GM12864 (cell line): Measurements from ENCODE around the gene PROB1.

ENCODE experiments used
- DNase-seq: peaks from one replicate; pipeline ENCODE4 v3.0.0-alpha.2; 2011; ENCODE audit warnings: low read depth
- H3K4me3 ChIP-seq: 2 replicates; pipeline ENCODE4 v1.5.1; 2011; ENCODE audit warnings: mild to moderate bottlenecking, low read depth, low read length, control low read depth
- TF ChIP-seq, protein P1 (sequence below): IDR thresholded peaks from 2 replicates; pipeline ENCODE4 v1.5.1; 2011; ENCODE audit warnings: low read depth, mild to moderate bottlenecking, moderate library complexity, low read length, control low read depth, inconsistent platforms; ENCODE audit errors: missing control alignments

Gene PROB1

DNA sequence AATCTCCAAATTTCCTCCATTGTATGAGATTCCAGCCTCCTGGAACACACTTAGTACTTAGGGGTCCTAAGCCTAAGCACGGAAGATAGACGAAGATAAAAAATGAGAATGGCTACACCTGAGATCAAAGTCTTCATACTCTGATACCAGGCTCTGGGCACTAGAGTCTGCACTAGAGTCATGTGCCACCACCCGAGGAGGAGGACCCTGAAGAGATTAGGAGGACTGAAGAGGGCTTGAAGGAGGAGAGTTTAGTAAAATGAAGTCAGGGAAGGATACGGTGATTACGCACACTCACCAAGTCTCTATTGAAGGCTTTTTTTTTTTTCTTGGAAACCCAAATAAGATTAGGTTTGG lies 9.6 kb upstream of the PROB1 start:
- H3K4me3 ChIP-seq, result peak overlapping the region; percentile 68; the same call in 1 of the 2 replicates
- DNase-seq, result no peak
- TF ChIP-seq, protein P1, sequence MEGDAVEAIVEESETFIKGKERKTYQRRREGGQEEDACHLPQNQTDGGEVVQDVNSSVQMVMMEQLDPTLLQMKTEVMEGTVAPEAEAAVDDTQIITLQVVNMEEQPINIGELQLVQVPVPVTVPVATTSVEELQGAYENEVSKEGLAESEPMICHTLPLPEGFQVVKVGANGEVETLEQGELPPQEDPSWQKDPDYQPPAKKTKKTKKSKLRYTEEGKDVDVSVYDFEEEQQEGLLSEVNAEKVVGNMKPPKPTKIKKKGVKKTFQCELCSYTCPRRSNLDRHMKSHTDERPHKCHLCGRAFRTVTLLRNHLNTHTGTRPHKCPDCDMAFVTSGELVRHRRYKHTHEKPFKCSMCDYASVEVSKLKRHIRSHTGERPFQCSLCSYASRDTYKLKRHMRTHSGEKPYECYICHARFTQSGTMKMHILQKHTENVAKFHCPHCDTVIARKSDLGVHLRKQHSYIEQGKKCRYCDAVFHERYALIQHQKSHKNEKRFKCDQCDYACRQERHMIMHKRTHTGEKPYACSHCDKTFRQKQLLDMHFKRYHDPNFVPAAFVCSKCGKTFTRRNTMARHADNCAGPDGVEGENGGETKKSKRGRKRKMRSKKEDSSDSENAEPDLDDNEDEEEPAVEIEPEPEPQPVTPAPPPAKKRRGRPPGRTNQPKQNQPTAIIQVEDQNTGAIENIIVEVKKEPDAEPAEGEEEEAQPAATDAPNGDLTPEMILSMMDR, result no peak

DNA sequence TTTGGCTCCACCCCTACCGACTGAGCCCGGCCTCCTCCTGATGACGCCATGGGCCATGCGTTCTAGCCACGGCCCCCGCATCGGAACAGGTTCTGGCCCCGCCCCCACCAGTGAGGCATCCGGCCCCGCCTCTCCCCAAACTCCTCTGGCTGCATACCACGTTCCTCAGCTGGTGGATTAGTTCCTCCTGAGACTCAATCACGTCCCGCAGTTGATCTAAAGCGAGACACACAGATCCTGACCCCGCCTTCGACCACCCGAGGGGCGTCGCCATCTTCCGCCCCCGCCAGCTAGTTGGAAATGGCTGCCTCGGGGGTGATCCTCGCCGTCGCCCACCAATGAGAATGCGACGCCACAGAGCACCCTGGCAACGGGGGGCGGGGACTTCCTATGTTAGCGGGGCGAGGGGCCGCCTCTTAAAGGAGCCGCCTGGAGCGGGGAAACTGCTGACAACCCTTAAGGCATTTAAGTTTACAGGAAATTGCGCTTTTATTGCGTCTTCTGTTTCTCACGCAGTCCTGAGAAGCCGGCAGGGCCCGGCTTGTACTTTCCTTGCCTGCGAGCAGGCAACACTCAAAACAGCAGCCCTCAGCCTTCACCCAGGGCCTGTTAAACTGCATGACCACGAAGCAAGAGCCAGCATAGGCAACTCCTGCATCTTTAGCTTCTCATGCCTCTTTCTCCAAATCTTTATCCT lies 9.0 kb upstream of the PROB1 start, which contains the start of gene SPATA24:
Gene SPATA24, minus strand, starts transcription at position 303 of the 697 bp plus-strand sequence. Its CDS starts 29 bp downstream, at position 274.
- peak; percentile 93 for DNase-seq
- TF ChIP-seq, protein P1, result no peak
- peak within 1 kb of the TSS; percentile 68 for H3K4me3 ChIP-seq

DNA sequence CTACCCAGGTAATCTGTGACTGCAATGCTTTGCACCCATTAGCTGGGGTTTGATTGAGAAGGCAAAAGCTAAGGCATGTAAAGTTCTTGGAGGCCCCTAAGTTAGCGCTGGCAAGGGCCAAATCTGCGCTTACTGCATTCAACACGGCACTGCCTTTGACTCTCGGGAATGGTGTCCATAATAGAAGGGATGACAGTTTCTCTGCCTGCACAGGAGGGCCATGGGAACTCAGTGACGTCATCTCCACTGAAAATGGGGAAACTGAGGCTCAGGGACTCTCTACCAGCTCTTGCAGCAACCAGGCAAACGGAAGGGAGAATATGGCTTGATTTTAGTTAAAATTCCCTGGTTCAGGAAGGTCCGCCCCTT lies 8.5 kb upstream of the PROB1 start:
- DNase-seq, result no peak
- peak overlapping the region; percentile 68 for H3K4me3 ChIP-seq
- TF ChIP-seq, protein P1, result no peak

DNA sequence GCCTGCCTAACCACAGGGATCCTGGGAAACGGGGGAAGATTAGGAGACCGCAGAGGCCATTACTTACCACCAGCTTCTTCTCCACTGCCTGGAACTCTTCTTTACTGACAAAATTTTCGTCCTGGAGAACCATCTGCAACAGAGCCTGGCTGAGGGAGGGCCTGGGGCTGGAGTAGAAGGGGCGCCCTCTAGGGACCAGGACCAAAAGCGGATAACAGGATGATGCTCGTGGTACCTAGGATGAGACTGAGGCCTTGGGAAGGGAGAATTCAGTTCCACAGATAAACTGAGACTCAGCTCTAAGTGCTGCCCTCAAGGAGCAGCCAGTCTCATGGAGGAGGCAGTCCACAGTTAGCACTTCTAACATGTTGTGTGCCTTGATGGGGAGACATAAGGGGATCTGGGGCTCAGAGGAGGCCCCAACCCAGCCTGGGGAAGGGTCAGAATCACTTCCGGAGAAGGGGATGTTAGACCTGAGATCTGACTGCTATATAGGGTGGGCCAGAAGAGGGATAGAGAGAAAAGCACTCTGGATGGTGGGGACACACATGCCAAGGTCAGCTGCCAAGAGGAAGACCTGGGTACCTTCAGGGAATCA lies 7.8 kb upstream of the PROB1 start:
- no peak for DNase-seq
- TF ChIP-seq, protein P1, result peak; percentile 73
- no peak overlapping the region for H3K4me3 ChIP-seq

DNA sequence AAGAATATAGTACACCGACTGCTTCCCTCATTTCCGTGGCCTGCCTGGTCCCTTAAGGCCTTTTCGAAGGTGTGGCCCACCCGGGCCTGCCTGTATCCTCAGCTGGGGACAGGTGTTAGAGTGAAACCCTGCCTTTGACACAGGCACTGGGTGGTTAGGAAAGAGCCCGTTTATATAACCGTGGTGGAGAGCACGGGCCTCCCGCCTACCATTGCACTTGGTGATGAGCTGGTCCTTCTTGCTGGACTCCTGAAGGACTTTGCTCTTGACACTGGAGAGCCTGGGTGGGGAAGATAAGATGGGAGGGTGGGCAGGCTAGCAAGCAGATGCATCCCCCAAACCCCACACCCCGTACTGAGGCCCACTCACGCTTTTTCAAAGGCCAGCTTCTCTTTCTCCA lies 6.6 kb upstream of the PROB1 start:
- no peak for DNase-seq

DNA sequence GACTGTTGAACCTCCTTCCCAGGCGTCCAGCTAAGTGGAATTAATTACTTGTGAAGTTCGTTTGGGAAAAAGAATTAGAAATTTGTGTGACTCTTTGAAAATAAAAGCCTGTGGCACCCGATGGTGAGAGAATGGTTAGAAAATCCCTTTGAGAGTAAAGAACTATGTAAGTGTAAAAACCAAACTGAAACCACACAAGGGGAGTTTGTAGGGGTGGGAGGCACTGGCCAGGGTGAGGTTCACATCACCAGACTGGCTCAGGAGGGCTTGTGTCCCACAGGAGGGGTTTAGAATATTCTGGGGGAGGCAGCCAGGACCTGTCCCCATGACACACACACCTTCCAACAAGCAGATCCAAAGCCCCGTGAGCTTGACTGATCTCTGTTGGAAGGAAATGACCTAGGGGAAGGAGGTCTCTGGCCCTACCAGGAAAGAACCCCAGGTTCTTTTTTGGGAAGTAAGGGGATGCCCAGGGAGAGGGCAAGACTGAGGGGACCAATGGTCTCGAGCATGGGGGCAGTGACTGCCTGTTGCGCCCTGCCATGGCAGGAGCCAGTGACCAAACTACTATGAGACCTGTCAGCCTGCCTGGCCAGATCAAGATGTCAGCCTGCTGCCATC lies 4.7 kb upstream of the PROB1 start:
- TF ChIP-seq, protein P1, result no peak
- DNase-seq, result no peak
- no peak overlapping the region; the same call in 1 of the 2 replicates for H3K4me3 ChIP-seq

More for the DNA sequence above, 6.6 kb upstream of the PROB1 start:
- TF ChIP-seq, protein P1, result no peak
- no peak overlapping the region for H3K4me3 ChIP-seq
